ENCODE data around the gene TNFRSF1A.

The TNFRSF1A gene

GRCh38 chr12:6336079-6336888 lies 5.6 kb downstream of the TNFRSF1A start:
- DNase-seq, result peak; percentile 92

- DNase-seq, result peak; percentile 54
Observed at GRCh38 chr12:6335451-6336078, 6.3 kb downstream of the TNFRSF1A start.

GRCh38 chr12:6334940-6335450 lies 6.9 kb downstream of the TNFRSF1A start:
- DNase-seq, result no peak

- no peak for DNase-seq
Observed at GRCh38 chr12:6334359-6334758, 7.5 kb downstream of the TNFRSF1A start.

GRCh38 chr12:6333566-6333965 lies 8.3 kb downstream of the TNFRSF1A start:
- DNase-seq, result no peak

- no peak for DNase-seq
Observed at GRCh38 chr12:6333029-6333428, 8.8 kb downstream of the TNFRSF1A start.

GRCh38 chr12:6332459-6332858 lies 9.4 kb downstream of the TNFRSF1A start:
- no peak for DNase-seq

- DNase-seq, result no peak
Observed at GRCh38 chr12:6330999-6331714, 10.7 kb downstream of the TNFRSF1A start.

GRCh38 chr12:6330192-6330591 lies 11.7 kb downstream of the TNFRSF1A start:
- no peak for DNase-seq

GRCh38 chr12:6329703-6330064 lies 12.2 kb downstream of the TNFRSF1A start:
- DNase-seq, result no peak

- DNase-seq, result peak; percentile 71
Observed at GRCh38 chr12:6328945-6329702, 12.8 kb downstream of the TNFRSF1A start.

- DNase-seq, result no peak
Observed at GRCh38 chr12:6328045-6328779, 13.7 kb downstream of the TNFRSF1A start.

- no peak for DNase-seq
Observed at GRCh38 chr12:6327229-6328041, 14.4 kb downstream of the TNFRSF1A start.

GRCh38 chr12:6326316-6327228 lies 15.3 kb downstream of the TNFRSF1A start:
- peak; percentile 63 for DNase-seq

- no peak for DNase-seq
Observed at GRCh38 chr12:6324936-6325750, 16.7 kb downstream of the TNFRSF1A start.

- DNase-seq, result no peak
Observed at GRCh38 chr12:6323995-6324711, 17.7 kb downstream of the TNFRSF1A start.

- DNase-seq, result peak; percentile 83
Observed at GRCh38 chr12:6323340-6323994, 18.4 kb downstream of the TNFRSF1A start.

GRCh38 chr12:6322969-6323339 lies 18.9 kb downstream of the TNFRSF1A start:
- DNase-seq, result no peak
